Aorta (tissue), 5 donors: ENCODE data around the gene AUTS2. TPM values are rescaled to one million over a fixed set of nuclear protein-coding genes. Genes with fewer than 3 reads are reported as not detected.
A peak's percentile ranks its signal among the peaks of the same experiment; 100 is the strongest.

Experiments used
- ATAC-seq: fragments of 200-7000 bp; cut with Tn5 transposase; one replicate; pipeline ENCODE4 v1.9.1; 2022; ENCODE audit warnings: moderate library complexity; ENCODE audit not compliant: low FRiP score
- DNase-seq, 2 donors: peaks; one replicate each; pipeline ENCODE4 v3.0.0-alpha.2; 2020
- H3K27ac ChIP-seq, 2 donors: one replicate each; pipeline ENCODE4 v1.5.1; 2013; ENCODE audit warnings: low read length in 2 of 2, mild to moderate bottlenecking in 2 of 2, moderate library complexity in 2 of 2, control low read depth in 1 of 2, inconsistent platforms in 1 of 2, low read depth in 1 of 2
- H3K27me3 ChIP-seq, 2 donors: one replicate each; pipeline ENCODE4 v1.6.1; 2013; ENCODE audit warnings: control low read depth in 1 of 2, low read length in 1 of 2, mild to moderate bottlenecking in 1 of 2, moderate library complexity in 1 of 2; ENCODE audit not compliant: insufficient read depth in 2 of 2, control insufficient read depth in 1 of 2
- H3K36me3 ChIP-seq, 2 donors: one replicate each; pipeline ENCODE4 v1.6.1; 2013; ENCODE audit warnings: control low read depth in 1 of 2, low read length in 1 of 2, mild to moderate bottlenecking in 1 of 2; ENCODE audit not compliant: insufficient read depth in 2 of 2, control insufficient read depth in 1 of 2
- H3K4me1 ChIP-seq, 2 donors: one replicate each; pipeline ENCODE4 v1.6.1; 2013; ENCODE audit warnings: low read length in 2 of 2, control low read depth in 1 of 2, mild to moderate bottlenecking in 1 of 2, moderate library complexity in 1 of 2; ENCODE audit not compliant: insufficient read depth in 2 of 2, control insufficient read depth in 1 of 2
- H3K4me3 ChIP-seq, 2 donors: one replicate each; pipeline ENCODE4 v1.5.1; 2013; ENCODE audit warnings: low read length in 2 of 2, control low read depth in 1 of 2, mild to moderate bottlenecking in 1 of 2
- H3K9me3 ChIP-seq: one replicate; pipeline ENCODE4 v1.6.1; 2013; ENCODE audit warnings: mild to moderate bottlenecking, low read length; ENCODE audit not compliant: control insufficient read depth
- WGBS, 2 donors: extraction: QIAGEN DNeasy Blood & Tissue Kit; methylation state at CpG; one replicate each; pipeline ENCODE4 v1.1.7; 2013; 5-methylcytosine and 5-hydroxymethylcytosine counted together
- intact Hi-C, 2 donors: fragments of 100-400 bp; cut with DNase I; formaldehyde crosslinking; loops; one replicate each; pipeline versions ENCODE4 v1.14.2 to v1.15.0; 2022
- polyA plus RNA-seq, 2 donors: library from polyadenylated mRNA; stranded (reverse); fragments of 200-250 nt; gene quantifications; one replicate each; pipeline ENCODE4 v1.2.3, GENCODE V29; 2013
- total RNA-seq, 2 donors: library from RNA; stranded (reverse); fragmentation: NEBNext Ultra II Directional; extraction: Animal tissue kit (Norgen Biotek cat#: 25700); gene quantifications; one replicate each; pipeline ENCODE4 v1.2.1, GENCODE V29; 2021
- donor health status: healthy with polysubstance abuse.
- donor health status: Bipolar disorder and iron deficiency.
- donor health status: DM: no; HTN: no; CAD: no.
- donor health status: DM: no; HTN: no; CAD: no.
- donor health status: DM: yes; HTN: yes; CAD: no.

Gene AUTS2
- total and polyA plus RNA-seq, 4 donors = 3.9 to 102 (median 57.0) TPM

- H3K4me1 ChIP-seq = no peaks in the 10 kb centered on the region
Observed at GRCh38 chr7:69690329-69690728, 92.1 kb downstream of the AUTS2 start.

GRCh38 chr7:69691327-69691726 lies 93.1 kb downstream of the AUTS2 start:
- ATAC-seq = no peak
- DNase-seq = no peak
- no peak overlapping the region for H3K4me3 ChIP-seq
- intact Hi-C loops = no loop called here
- no peak overlapping the region for H3K27ac ChIP-seq
- no peaks in the 10 kb centered on the region for H3K36me3 ChIP-seq
- WGBS, 2 donors = 95% methylated on average over 6 of the region's 6 CpGs
- no peaks in the 10 kb centered on the region for H3K9me3 ChIP-seq
- H3K27me3 ChIP-seq = no peaks in the 10 kb centered on the region
- no peaks in the 10 kb centered on the region for H3K4me1 ChIP-seq

More at GRCh38 chr7:69690329-69690728, 92.1 kb downstream of the AUTS2 start:
- ATAC-seq (no peak), DNase-seq (peak in 1 of 2 donors; percentile 40)
- intact Hi-C loops = no loop called here
- Histone ChIP-seq H3K27ac (no peak overlapping the region), H3K36me3 (no peaks in the 10 kb centered on the region), H3K4me3 (no peak overlapping the region), H3K9me3 (no peaks in the 10 kb centered on the region), H3K27me3 (no peaks in the 10 kb centered on the region)
- WGBS, 2 donors = 85 to 86% methylated on average over 6 of the region's 6 CpGs

DNA sequence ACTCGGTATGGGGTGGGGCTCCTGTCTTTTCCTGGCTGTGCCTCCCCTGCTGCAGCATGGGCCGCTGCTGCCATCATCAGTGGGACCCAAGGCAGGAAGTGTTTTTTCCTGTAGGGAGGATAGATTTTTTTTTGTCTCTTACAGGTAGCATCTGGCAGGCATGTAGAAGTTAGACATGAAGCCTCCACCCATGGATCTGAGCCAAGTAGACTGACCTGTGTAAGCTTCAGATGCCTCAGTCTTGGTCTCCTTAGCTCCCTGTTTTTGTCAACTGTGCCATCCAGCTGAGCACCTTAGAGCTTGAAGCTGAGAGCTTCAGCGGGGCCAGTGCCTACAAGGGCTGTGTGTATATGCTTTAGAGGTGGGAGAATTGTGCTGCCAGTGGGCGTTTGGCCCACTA lies 93.5 kb downstream of the AUTS2 start:
- no peaks in the 10 kb centered on the region for H3K36me3 ChIP-seq
- 87 to 93% methylated on average over 4 of the region's 4 CpGs for WGBS, 2 donors
- DNase-seq (no peak), ATAC-seq (no peak)
- H3K9me3 ChIP-seq = no peaks in the 10 kb centered on the region
- intact Hi-C loops = no loop called here
- no peaks in the 10 kb centered on the region for H3K4me1 ChIP-seq
- H3K27me3 ChIP-seq = no peaks in the 10 kb centered on the region
- no peak overlapping the region for H3K27ac ChIP-seq
- H3K4me3 ChIP-seq = no peak overlapping the region

GRCh38 chr7:69692611-69693010 lies 94.3 kb downstream of the AUTS2 start:
- WGBS, 2 donors = 85 to 92% methylated on average over 3 of the region's 3 CpGs
- intact Hi-C loops = no loop called here
- no peaks in the 10 kb centered on the region for H3K36me3 ChIP-seq
- H3K4me3 ChIP-seq = no peak overlapping the region
- DNase-seq = no peak
- H3K27ac ChIP-seq = no peak overlapping the region
- no peaks in the 10 kb centered on the region for H3K9me3 ChIP-seq
- no peaks in the 10 kb centered on the region for H3K4me1 ChIP-seq
- ATAC-seq = no peak
- H3K27me3 ChIP-seq = no peaks in the 10 kb centered on the region

GRCh38 chr7:69693042-69693441 lies 94.8 kb downstream of the AUTS2 start:
- no peaks in the 10 kb centered on the region for H3K27me3 ChIP-seq
- no peak overlapping the region for H3K27ac ChIP-seq
- no peaks in the 10 kb centered on the region for H3K4me1 ChIP-seq
- ATAC-seq (no peak), DNase-seq (no peak)
- H3K36me3 ChIP-seq = no peaks in the 10 kb centered on the region
- 87 to 92% methylated on average over 1 of the region's 1 CpG for WGBS, 2 donors
- no peak overlapping the region for H3K4me3 ChIP-seq
- no peaks in the 10 kb centered on the region for H3K9me3 ChIP-seq
- intact Hi-C loops = no loop called here

- H3K36me3 ChIP-seq = no peaks in the 10 kb centered on the region
- no peaks in the 10 kb centered on the region for H3K4me1 ChIP-seq
- ATAC-seq = no peak
- no peaks in the 10 kb centered on the region for H3K27me3 ChIP-seq
- no peaks in the 10 kb centered on the region for H3K9me3 ChIP-seq
- no peak overlapping the region for H3K4me3 ChIP-seq
- intact Hi-C loops = no loop called here
- WGBS, 2 donors = 85% methylated on average over 7 of the region's 7 CpGs
- no peak for DNase-seq
- H3K27ac ChIP-seq = no peak overlapping the region
Observed at GRCh38 chr7:69696054-69696591, 97.8 kb downstream of the AUTS2 start.

GRCh38 chr7:69696686-69697685 lies 98.7 kb downstream of the AUTS2 start:
- ATAC-seq = no peak
- 73 to 77% methylated on average over 5 of the region's 5 CpGs for whole genome bisulfite sequencing, 2 donors
- intact Hi-C loops = no loop called here

GRCh38 chr7:69698109-69698825 lies 100.0 kb downstream of the AUTS2 start:
- peaks cover 0 to 3% of the 10 kb centered on the region in 2 donors for H3K27me3 ChIP-seq
- no peak for DNase-seq
- WGBS, 2 donors = 91 to 92% methylated on average over 5 of the region's 5 CpGs
- no peak overlapping the region for H3K4me3 ChIP-seq
- H3K4me1 ChIP-seq = no peaks in the 10 kb centered on the region
- H3K36me3 ChIP-seq = no peaks in the 10 kb centered on the region
- no peaks in the 10 kb centered on the region for H3K9me3 ChIP-seq
- no peak for ATAC-seq
- intact Hi-C loops = no loop called here
- no peak overlapping the region for H3K27ac ChIP-seq

More at GRCh38 chr7:69696686-69697685, 98.7 kb downstream of the AUTS2 start:
- DNase-seq = no peak
- H3K9me3 ChIP-seq = no peaks in the 10 kb centered on the region
- no peak overlapping the region for H3K27ac ChIP-seq
- H3K36me3 ChIP-seq = no peaks in the 10 kb centered on the region
- H3K27me3 ChIP-seq = no peaks in the 10 kb centered on the region
- H3K4me3 ChIP-seq = no peak overlapping the region
- H3K4me1 ChIP-seq = no peaks in the 10 kb centered on the region
